OCI-LY7 (cell line): ENCODE data around the gene TRIM3.

Experiments used
- EZH2phosphoT487 ChIP-seq: fragments of 200-600 bp; sonication (generic); IDR thresholded peaks from 2 replicates; pipeline ENCODE4 v1.6.1; 2018; ENCODE audit warnings: low read depth, borderline replicate concordance, mild to moderate bottlenecking, mixed run types, antibody characterized with exemption, low read length, moderate library complexity, mixed read lengths
- TF ChIP-seq, protein P1 (sequence below): fragments of 200-600 bp; sonication (generic); conservative IDR thresholded peaks from 2 replicates; pipeline ENCODE4 v1.5.1; 2014; ENCODE audit warnings: mild to moderate bottlenecking, antibody characterized with exemption, low read length, moderate library complexity, mixed read lengths

DNA sequence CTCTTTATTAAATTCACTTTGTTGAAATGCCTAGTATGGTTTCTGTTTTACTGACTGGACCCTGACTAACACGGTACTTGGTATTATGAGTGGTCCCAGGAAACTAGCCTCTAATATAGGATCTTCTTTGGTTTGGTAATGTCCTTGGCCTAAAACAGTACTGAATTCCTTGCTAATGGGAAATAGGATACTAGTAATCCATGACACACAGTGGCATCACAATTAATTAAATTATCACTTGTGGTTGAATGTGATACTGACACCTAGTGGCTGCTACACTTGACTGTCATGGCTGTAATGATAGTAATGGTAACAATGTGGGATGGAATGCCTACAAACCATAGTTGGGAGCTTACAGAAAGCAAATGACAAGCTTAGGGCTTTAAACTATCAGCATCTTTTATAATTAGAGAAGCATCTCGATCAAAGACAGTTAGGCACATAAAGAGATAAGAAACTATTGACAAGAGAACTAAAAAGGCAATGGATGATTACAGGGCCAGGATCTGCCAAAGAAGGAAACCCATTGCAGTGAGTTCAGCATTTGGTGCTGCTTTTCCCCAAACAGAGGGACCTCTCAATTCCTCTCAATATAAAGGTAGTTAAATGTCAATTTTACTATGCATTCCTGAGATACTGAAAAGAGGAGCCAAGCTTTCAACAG lies 32.0 kb upstream of the TRIM3 start:
- TF ChIP-seq, protein P1, sequence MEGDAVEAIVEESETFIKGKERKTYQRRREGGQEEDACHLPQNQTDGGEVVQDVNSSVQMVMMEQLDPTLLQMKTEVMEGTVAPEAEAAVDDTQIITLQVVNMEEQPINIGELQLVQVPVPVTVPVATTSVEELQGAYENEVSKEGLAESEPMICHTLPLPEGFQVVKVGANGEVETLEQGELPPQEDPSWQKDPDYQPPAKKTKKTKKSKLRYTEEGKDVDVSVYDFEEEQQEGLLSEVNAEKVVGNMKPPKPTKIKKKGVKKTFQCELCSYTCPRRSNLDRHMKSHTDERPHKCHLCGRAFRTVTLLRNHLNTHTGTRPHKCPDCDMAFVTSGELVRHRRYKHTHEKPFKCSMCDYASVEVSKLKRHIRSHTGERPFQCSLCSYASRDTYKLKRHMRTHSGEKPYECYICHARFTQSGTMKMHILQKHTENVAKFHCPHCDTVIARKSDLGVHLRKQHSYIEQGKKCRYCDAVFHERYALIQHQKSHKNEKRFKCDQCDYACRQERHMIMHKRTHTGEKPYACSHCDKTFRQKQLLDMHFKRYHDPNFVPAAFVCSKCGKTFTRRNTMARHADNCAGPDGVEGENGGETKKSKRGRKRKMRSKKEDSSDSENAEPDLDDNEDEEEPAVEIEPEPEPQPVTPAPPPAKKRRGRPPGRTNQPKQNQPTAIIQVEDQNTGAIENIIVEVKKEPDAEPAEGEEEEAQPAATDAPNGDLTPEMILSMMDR = peak; percentile 99
- TF ChIP-seq EZH2phosphoT487 = no peak
